Measurements from ENCODE around the gene MT1E.

MT1E gene

GRCh38 chr16:56609463-56609921 is 16.1 kb upstream of the MT1E start (continued):
- no peak for TF ChIP-seq ZNF174 (tag by site-specific recombination; IDR thresholded peaks at IDR 0.05)
- TF ChIP-seq ZNF175 (tag by site-specific recombination; IDR thresholded peaks at IDR 0.05) = no peak
- TF ChIP-seq ZNF654 (tag by site-specific recombination; IDR thresholded peaks at IDR 0.05; ENCODE audit: low read depth) = no peak
- TF ChIP-seq ZNF514 (tag by site-specific recombination; IDR thresholded peaks at IDR 0.05) = no peak

DNA sequence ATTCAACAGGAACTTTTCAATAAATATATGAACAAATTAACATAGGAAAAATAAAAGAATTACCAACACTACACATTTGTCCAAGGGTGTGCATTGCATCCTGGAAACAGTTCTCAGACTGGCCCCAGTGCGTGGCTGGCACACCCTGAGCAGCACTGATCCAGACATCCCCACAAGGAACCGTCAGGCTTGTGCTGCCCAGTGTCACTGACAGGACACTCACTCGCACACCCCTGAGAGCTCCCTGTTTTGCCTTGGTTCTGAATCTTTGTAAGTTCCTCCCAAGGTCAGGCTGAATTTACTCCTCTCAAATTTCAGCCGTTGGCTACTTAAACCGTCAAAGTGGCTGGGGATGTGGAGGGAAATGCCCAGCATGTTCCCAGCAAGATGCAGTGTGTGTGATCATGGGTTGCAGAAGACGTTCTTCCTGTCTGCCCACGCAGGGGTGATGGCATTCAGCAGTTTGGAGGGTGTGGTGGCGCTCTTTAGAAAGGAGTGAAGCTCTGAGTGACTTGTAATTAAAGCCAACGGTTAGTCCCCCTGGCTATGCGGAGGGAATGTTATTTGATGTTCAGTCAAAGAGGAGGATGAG is 15.5 kb upstream of the MT1E start:
- no peak overlapping the region; the same call in 1 of the 2 replicates for H3K4me3 ChIP-seq (ENCODE audit: low read depth, low read length)
- CTCF ChIA-PET = interaction anchor here (0.6 to 1.0 kb wide), 2 partner anchors 18 to 24 kb away, joined by 3 read pairs; no protein-coding TSS in a partner anchor
- H3K9me3 ChIP-seq (ENCODE audit: control insufficient read depth, insufficient read depth, low read depth, low read length) = no peaks in the 10 kb centered on the region
- POLR2A ChIA-PET = interaction anchor here (0.7 to 1.6 kb wide), 3 partner anchors 8 to 51 kb away, joined by 3 to 5 read pairs (median 5); partner anchors contain the start of gene MT1E
- no peaks in the 10 kb centered on the region for H3K36me3 ChIP-seq (ENCODE audit: control insufficient read depth in 2 of 2, insufficient read depth in 1 of 2, low read length in 2 of 2)
- H3K27ac ChIP-seq (ENCODE audit: extremely low read depth, low read depth, low read length) = no peak overlapping the region
- peaks cover 3% of the 10 kb centered on the region; the same call in 1 of the 2 replicates for H3K4me1 ChIP-seq (ENCODE audit: control insufficient read depth, insufficient read depth, low read length)
- TF ChIP-seq KLF9 (tag by site-specific recombination; IDR thresholded peaks at IDR 0.05; ENCODE audit: low read depth) (peak; percentile 51; the same call in 1 of the 2 replicates), ZNF157 (tag by site-specific recombination; IDR thresholded peaks at IDR 0.05) (no peak), ZNF768 (tag by site-specific recombination; IDR thresholded peaks at IDR 0.05) (no peak), ZSCAN16 (tag by site-specific recombination; IDR thresholded peaks at IDR 0.05) (no peak), ZNF391 (tag by site-specific recombination; IDR thresholded peaks at IDR 0.05; ENCODE audit: borderline replicate concordance, low read depth) (no peak), MEIS1 (CRISPR knock-in tag; IDR thresholded peaks at IDR 0.05; ENCODE audit: borderline replicate concordance) (no peak), ZNF239 (tag by site-specific recombination; IDR thresholded peaks at IDR 0.05) (no peak), ZNF600 (tag by site-specific recombination; IDR thresholded peaks at IDR 0.05) (peak; percentile 66), ZNF350 (tag by site-specific recombination; IDR thresholded peaks at IDR 0.05) (no peak), MZF1 (tag by site-specific recombination; IDR thresholded peaks at IDR 0.05; ENCODE audit: borderline replicate concordance) (peak; percentile 38; the same call in 1 of the 2 replicates), ZNF561 (tag by site-specific recombination; IDR thresholded peaks at IDR 0.05; ENCODE audit: borderline replicate concordance) (no peak), KLF7 (tag by site-specific recombination; IDR thresholded peaks at IDR 0.05; ENCODE audit: borderline replicate concordance) (no peak), FEZF1 (tag by site-specific recombination; IDR thresholded peaks at IDR 0.05) (peak; percentile 72), ZNF132 (tag by site-specific recombination; IDR thresholded peaks at IDR 0.05; ENCODE audit: borderline replicate concordance) (no peak), ZNF114 (tag by site-specific recombination; IDR thresholded peaks at IDR 0.05) (no peak), SP2 (tag by site-specific recombination; IDR thresholded peaks at IDR 0.05) (no peak; the same call in 1 of the 2 replicates), ZNF10 (tag by site-specific recombination; IDR thresholded peaks at IDR 0.05) (no peak), ZNF214 (tag by site-specific recombination; IDR thresholded peaks at IDR 0.05; ENCODE audit: borderline replicate concordance) (no peak), ZNF76 (tag by site-specific recombination; IDR thresholded peaks at IDR 0.05; ENCODE audit: borderline replicate concordance, low read depth) (no peak), ZNF26 (tag by site-specific recombination; IDR thresholded peaks at IDR 0.05) (no peak), ZFP3 (tag by site-specific recombination; IDR thresholded peaks at IDR 0.05; ENCODE audit: low read depth) (no peak), CTCF (tag by site-specific recombination; IDR thresholded peaks at IDR 0.05) (peak; percentile 59), ZNF629 (tag by site-specific recombination; IDR thresholded peaks at IDR 0.05) (peak; percentile 50; the same call in 1 of the 2 replicates)
- TF ChIP-seq, protein P1, sequence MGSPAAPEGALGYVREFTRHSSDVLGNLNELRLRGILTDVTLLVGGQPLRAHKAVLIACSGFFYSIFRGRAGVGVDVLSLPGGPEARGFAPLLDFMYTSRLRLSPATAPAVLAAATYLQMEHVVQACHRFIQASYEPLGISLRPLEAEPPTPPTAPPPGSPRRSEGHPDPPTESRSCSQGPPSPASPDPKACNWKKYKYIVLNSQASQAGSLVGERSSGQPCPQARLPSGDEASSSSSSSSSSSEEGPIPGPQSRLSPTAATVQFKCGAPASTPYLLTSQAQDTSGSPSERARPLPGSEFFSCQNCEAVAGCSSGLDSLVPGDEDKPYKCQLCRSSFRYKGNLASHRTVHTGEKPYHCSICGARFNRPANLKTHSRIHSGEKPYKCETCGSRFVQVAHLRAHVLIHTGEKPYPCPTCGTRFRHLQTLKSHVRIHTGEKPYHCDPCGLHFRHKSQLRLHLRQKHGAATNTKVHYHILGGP (tag by site-specific recombination; IDR thresholded peaks at IDR 0.05) = no peak
- TF ChIP-seq, protein P2, sequence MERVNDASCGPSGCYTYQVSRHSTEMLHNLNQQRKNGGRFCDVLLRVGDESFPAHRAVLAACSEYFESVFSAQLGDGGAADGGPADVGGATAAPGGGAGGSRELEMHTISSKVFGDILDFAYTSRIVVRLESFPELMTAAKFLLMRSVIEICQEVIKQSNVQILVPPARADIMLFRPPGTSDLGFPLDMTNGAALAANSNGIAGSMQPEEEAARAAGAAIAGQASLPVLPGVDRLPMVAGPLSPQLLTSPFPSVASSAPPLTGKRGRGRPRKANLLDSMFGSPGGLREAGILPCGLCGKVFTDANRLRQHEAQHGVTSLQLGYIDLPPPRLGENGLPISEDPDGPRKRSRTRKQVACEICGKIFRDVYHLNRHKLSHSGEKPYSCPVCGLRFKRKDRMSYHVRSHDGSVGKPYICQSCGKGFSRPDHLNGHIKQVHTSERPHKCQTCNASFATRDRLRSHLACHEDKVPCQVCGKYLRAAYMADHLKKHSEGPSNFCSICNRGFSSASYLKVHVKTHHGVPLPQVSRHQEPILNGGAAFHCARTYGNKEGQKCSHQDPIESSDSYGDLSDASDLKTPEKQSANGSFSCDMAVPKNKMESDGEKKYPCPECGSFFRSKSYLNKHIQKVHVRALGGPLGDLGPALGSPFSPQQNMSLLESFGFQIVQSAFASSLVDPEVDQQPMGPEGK (tag by site-specific recombination; IDR thresholded peaks at IDR 0.05) = peak; percentile 21; the same call in 1 of the 2 replicates

All from HEK293 (cell line).